ENCODE results near the gene DDA1.
"Not testable (repeated sequence)": the region's sequence is repeated elsewhere in the genome, so short reads cannot be mapped to it uniquely, and the experiment has no call there.

The DDA1 gene

GRCh38 chr19:17309198-17309964 is at the start of gene DDA1:
TSS of gene DDA1 (plus strand) at chr19:17309563. CDS start at chr19:17309655, 92 bp downstream.
- DNase-seq = peak; percentile 99

GRCh38 chr19:17259934-17260333 is 49.4 kb upstream of the DDA1 start:
- no peak for DNase-seq

GRCh38 chr19:17260842-17261325 is 48.5 kb upstream of the DDA1 start:
- DNase-seq = peak; percentile 82

GRCh38 chr19:17262557-17262956 is 46.8 kb upstream of the DDA1 start:
- DNase-seq = no peak

- no peak for DNase-seq
These were observed 45.4 kb upstream of the DDA1 start for GRCh38 chr19:17263712-17264640.

- no peak for DNase-seq
These were observed 44.8 kb upstream of the DDA1 start, which contains the start of gene USHBP1 for GRCh38 chr19:17264641-17264979. TSS of gene USHBP1 (minus strand) at chr19:17264745. CDS start at chr19:17264299, 446 bp downstream.

- DNase-seq = no peak
These were observed 43.3 kb upstream of the DDA1 start for GRCh38 chr19:17266026-17266425.

GRCh38 chr19:17266589-17266974 is 42.8 kb upstream of the DDA1 start:
- no peak for DNase-seq

GRCh38 chr19:17266975-17267788 is 42.2 kb upstream of the DDA1 start, which contains the start of gene BABAM1:
TSS of gene BABAM1 (plus strand) at chr19:17267443. CDS start at chr19:17268807, 1,364 bp downstream.
- peak; percentile 99 for DNase-seq

- DNase-seq = no peak
These were observed 40.6 kb upstream of the DDA1 start for GRCh38 chr19:17268754-17269153.

GRCh38 chr19:17274892-17275291 is 34.5 kb upstream of the DDA1 start:
- DNase-seq = not testable (repeated sequence)

GRCh38 chr19:17275441-17276175 is 33.8 kb upstream of the DDA1 start:
- no peak for DNase-seq

GRCh38 chr19:17279436-17279835 is 29.9 kb upstream of the DDA1 start:
- DNase-seq = no peak

- no peak for DNase-seq
These were observed 27.7 kb upstream of the DDA1 start, which contains the start of gene ANKLE1 for GRCh38 chr19:17281391-17282304. TSS of gene ANKLE1 (plus strand) at chr19:17281901. CDS start at chr19:17281921, 20 bp downstream.

- DNase-seq = peak; percentile 43
These were observed 26.8 kb upstream of the DDA1 start for GRCh38 chr19:17282488-17283125.

- DNase-seq = no peak
These were observed 25.8 kb upstream of the DDA1 start for GRCh38 chr19:17283504-17283996.

GRCh38 chr19:17285415-17286135 is 23.8 kb upstream of the DDA1 start:
- no peak for DNase-seq

- DNase-seq = no peak
These were observed 23.1 kb upstream of the DDA1 start for GRCh38 chr19:17286263-17286662.

GRCh38 chr19:17286752-17287151 is 22.6 kb upstream of the DDA1 start:
- DNase-seq = no peak
